T-cell (primary cell): Measurements from ENCODE around the gene SOX15. TPM values are rescaled to one million over a fixed set of nuclear protein-coding genes. Genes with fewer than 3 reads are reported as not detected.

Experiments
- ATAC-seq, 4 experiments: fragments of 200-7000 bp in 3 of 4; fragments of 150-1000 bp in 1 of 4; cut with Tn5 transposase; replicated peaks in 1 of 4; 1 replicate in 3 of 4; 2 replicates in 1 of 4; pipeline ENCODE4 v1.10.0; 2021; ENCODE audit warnings: moderate library complexity in 3 of 4, mild to moderate bottlenecking in 2 of 4, moderate number of reproducible peaks in 1 of 4
- CTCF ChIA-PET, 2 donors: fragments of 300-600 bp; sonication (Branson Sonifier 250); formaldehyde crosslinking; loops; one replicate each; lab custom pipeline; 2022; ENCODE audit warnings: antibody characterized with exemption in 2 of 2; lab: Charles Lee
- POLR2A ChIA-PET, 2 donors: fragments of 300-600 bp; sonication (Branson Sonifier 250); formaldehyde crosslinking; loops; one replicate each; lab custom pipeline; 2022; ENCODE audit warnings: antibody characterized with exemption in 2 of 2; lab: Charles Lee
- DNase-seq, 35 experiments: peaks; one replicate each; pipeline versions ENCODE4 v3.0.0 to v3.0.0-alpha.2; 2013 to 2023
- H3K27ac ChIP-seq: one replicate; pipeline ENCODE4 v1.5.1; 2013; ENCODE audit warnings: low read length
- H3K27me3 ChIP-seq, 2 experiments: replicated peaks in 1 of 2; 1 replicate in 1 of 2; 2 replicates in 1 of 2; pipeline versions ENCODE4 v1.6.1 to v1.7.0; 2013; ENCODE audit warnings: low read length in 1 of 2, mixed read lengths in 1 of 2; ENCODE audit not compliant: control insufficient read depth in 2 of 2, insufficient read depth in 2 of 2; ENCODE audit errors: extremely low read depth in 1 of 2
- H3K36me3 ChIP-seq, 2 donors: 1 replicate in 1 of 2; 2 replicates in 1 of 2; pipeline versions ENCODE4 v1.6.1 to v1.7.0; 2013; ENCODE audit warnings: low read length in 1 of 2; ENCODE audit not compliant: control insufficient read depth in 2 of 2, insufficient read depth in 1 of 2; ENCODE audit errors: extremely low read depth in 1 of 2
- H3K4me1 ChIP-seq, 2 experiments: 1 replicate in 1 of 2; 2 replicates in 1 of 2; pipeline versions ENCODE4 v1.6.1 to v1.7.0; 2013; ENCODE audit warnings: low read length in 2 of 2, mixed read lengths in 1 of 2; ENCODE audit not compliant: insufficient read depth in 2 of 2, control insufficient read depth in 1 of 2; ENCODE audit errors: extremely low read depth in 1 of 2
- H3K4me3 ChIP-seq, 2 donors: 1 replicate in 1 of 2; 2 replicates in 1 of 2; pipeline versions ENCODE4 v1.5.1 to v1.7.0; 2013; ENCODE audit warnings: mild to moderate bottlenecking in 2 of 2, low read length in 1 of 2, moderate library complexity in 1 of 2; ENCODE audit not compliant: control insufficient read depth in 1 of 2; ENCODE audit errors: extremely low read depth in 1 of 2
- H3K9me3 ChIP-seq: 2 replicates; pipeline ENCODE4 v1.7.0; 2013
- H3K27ac Mint-ChIP-seq, 2 donors: one replicate each; pipeline ENCODE4 v1.8.0; 2020 to 2021; ENCODE audit warnings: mild to moderate bottlenecking in 2 of 2, mixed read lengths in 2 of 2
- H3K27me3 Mint-ChIP-seq, 2 donors: one replicate each; pipeline ENCODE4 v1.8.0; 2021 to 2022; ENCODE audit warnings: mixed read lengths in 2 of 2
- H3K36me3 Mint-ChIP-seq: one replicate; pipeline ENCODE4 v1.8.0; 2021; ENCODE audit warnings: mixed read lengths
- H3K4me1 Mint-ChIP-seq, 3 donors: one replicate each; pipeline ENCODE4 v1.8.0; 2020 to 2022; ENCODE audit warnings: mixed read lengths in 3 of 3, mild to moderate bottlenecking in 1 of 3
- H3K4me3 Mint-ChIP-seq, 3 donors: one replicate each; pipeline ENCODE4 v1.8.0; 2020 to 2022; ENCODE audit warnings: mild to moderate bottlenecking in 3 of 3, mixed read lengths in 3 of 3, moderate library complexity in 3 of 3
- H3K9me3 Mint-ChIP-seq, 3 donors: one replicate each; pipeline ENCODE4 v1.8.0; 2020 to 2022; ENCODE audit warnings: mixed read lengths in 3 of 3
- WGBS: methylation state at CpG from one replicate; pipeline ENCODE4 v1.1.5; 2013; ENCODE audit warnings: missing lambda C conversion rate; ENCODE audit not compliant: insufficient coverage; 5-methylcytosine and 5-hydroxymethylcytosine counted together
- total RNA-seq, 35 experiments: library from RNA in 6 of 35; stranded (reverse) in 6 of 35; fragments of 120-200 nt in 1 of 35; gene quantifications; one replicate each; pipeline versions ENCODE4 v1.2.1 to v1.2.4 and lab custom pipeline; 2013 to 2026

The SOX15 gene
- total RNA-seq, 5 donors from 2014 or later (not counting 1 experiment from before 2014, with no cell fraction given), result 0.70 to 1.2 (median 1.1) TPM; not detected in 2

- no peak for DNase-seq
- no peak for ATAC-seq
- ChIA-PET POLR2A (interaction anchor here in 1 of 2 donors (0.6 kb wide), 1 partner anchor 362 kb away, joined by 3 read pairs; no protein-coding TSS in a partner anchor), CTCF (interaction anchor here (0.7 to 2.6 kb wide), 3 partner anchors 45 to 56 kb away, joined by 3 to 17 read pairs (median 5); partner anchors contain the start of genes TP53 (in 2 of the 2) and WRAP53 (in 2 of the 2))
- Histone ChIP-seq H3K27ac (no peak overlapping the region), H3K4me1 (peaks cover 4 to 15% of the 10 kb centered on the region in 2 experiments), H3K9me3 (no peaks in the 10 kb centered on the region), H3K27me3 (peaks cover 0 to 4% of the 10 kb centered on the region in 2 experiments), H3K4me3 (no peak overlapping the region), H3K36me3 (no peaks in the 10 kb centered on the region)
- 93% methylated on average over 9 of the region's 11 CpGs for WGBS
- Mint-ChIP-seq H3K36me3 (no peaks in the 10 kb centered on the region), H3K9me3 (no peaks in the 10 kb centered on the region), H3K4me3 (no peak overlapping the region), H3K27me3 (peaks cover 0 to 2% of the 10 kb centered on the region in 2 donors), H3K27ac (no peak overlapping the region), H3K4me1 (peaks cover 8 to 13% (median 10%) of the 10 kb centered on the region in 3 donors)
Measured at GRCh38 chr17:7631398-7632380, 41.8 kb upstream of the SOX15 start.

DNA sequence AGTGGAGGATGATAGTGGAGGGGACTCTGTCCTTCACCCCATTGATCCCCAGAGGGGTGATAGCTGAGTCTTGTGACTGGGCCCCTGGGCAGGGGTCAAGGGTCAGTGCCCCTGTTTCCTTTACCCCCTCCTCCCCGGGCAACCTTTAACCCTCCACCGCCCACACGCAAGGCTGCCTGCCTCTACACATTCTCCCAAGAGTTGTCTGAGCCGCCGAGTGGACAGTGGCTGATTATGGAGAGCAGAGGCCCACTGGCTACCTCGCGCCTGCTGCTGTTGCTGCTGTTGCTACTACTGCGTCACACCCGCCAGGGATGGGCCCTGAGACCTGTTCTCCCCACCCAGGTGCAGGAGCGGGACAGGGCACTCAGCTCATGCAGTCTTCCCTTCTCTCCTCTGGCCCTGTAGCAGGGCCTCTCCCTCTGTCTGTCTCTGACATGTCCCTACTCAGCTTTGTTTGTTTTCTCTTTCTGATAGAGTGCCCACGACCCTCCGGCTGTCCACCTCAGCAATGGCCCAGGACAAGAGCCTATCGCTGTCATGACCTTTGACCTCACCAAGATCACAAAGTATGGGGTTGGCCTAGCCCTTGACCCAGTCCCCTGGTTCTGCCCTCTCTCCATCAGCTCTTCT, 40.2 kb upstream of the SOX15 start, which contains the start of gene SHBG:
Gene SHBG, plus strand, starts transcription at position 197 of the 633 bp plus-strand sequence. Its CDS starts 38 bp downstream, at position 235.
- 95% methylated on average over 11 of the region's 13 CpGs for WGBS
- no peak within 1 kb of the TSS for H3K27ac Mint-ChIP-seq

GRCh38 chr17:7627250-7628121, 37.6 kb upstream of the SOX15 start, which contains the start of gene SAT2:
SAT2 (minus strand) TSS chr17:7627821; CDS start chr17:7627635, 186 bp downstream.
- H3K4me3 Mint-ChIP-seq, result peak within 1 kb of the TSS; percentile 89 to 91 (median 91)
- H3K27ac ChIP-seq, result peak within 1 kb of the TSS; percentile 79
- H3K27me3 Mint-ChIP-seq, result no peaks in the 10 kb centered on the region
- H3K36me3 ChIP-seq, result no peaks in the 10 kb centered on the region
- H3K36me3 Mint-ChIP-seq, result no peaks in the 10 kb centered on the region
- 1% methylated on average over 33 of the region's 54 CpGs for WGBS
- peaks cover 14 to 19% (median 18%) of the 10 kb centered on the region in 3 donors for H3K4me1 Mint-ChIP-seq
- no peaks in the 10 kb centered on the region for H3K9me3 ChIP-seq
- ChIA-PET CTCF (interaction anchor here (0.5 to 1.9 kb wide), 9 partner anchors 11 to 1374 kb away, joined by 3 to 20 read pairs (median 4); partner anchors contain the start of genes ATP1B2 (in 1 of the 2), FXR2 (in 1 of the 2), TMEM256 (in 1 of the 2) and TP53 (in 1 of the 2)), POLR2A (interaction anchor here (0.5 to 1.1 kb wide), 8 partner anchors 10 to 580 kb away, joined by 3 to 4 read pairs (median 3); partner anchors contain the start of genes TP53 (in 2 of the 2) and DVL2 (in 1 of the 2))
- ATAC-seq (peak; percentile 95 to 96 (median 96)), DNase-seq (peak; percentile 70 to 89 (median 79))
- H3K4me3 ChIP-seq, result peak within 1 kb of the TSS; percentile 75 to 87
- no peaks in the 10 kb centered on the region for H3K9me3 Mint-ChIP-seq
- H3K27ac Mint-ChIP-seq, result peak within 1 kb of the TSS; percentile 83 to 87
- H3K4me1 ChIP-seq, result peaks cover 5 to 20% of the 10 kb centered on the region in 2 experiments
- H3K27me3 ChIP-seq, result no peaks in the 10 kb centered on the region

More for the DNA sequence above, 40.2 kb upstream of the SOX15 start, which contains the start of gene SHBG:
- H3K9me3 ChIP-seq, result no peaks in the 10 kb centered on the region
- no peak for ATAC-seq
- H3K4me3 Mint-ChIP-seq, result peak within 1 kb of the TSS in 1 of 3 donors; percentile 31
- no peak for DNase-seq
- peaks cover 14 to 19% (median 18%) of the 10 kb centered on the region in 3 donors for H3K4me1 Mint-ChIP-seq
- H3K27me3 Mint-ChIP-seq, result no peaks in the 10 kb centered on the region
- ChIA-PET CTCF (interaction anchor here in 1 of 2 donors (1.1 kb wide), 1 partner anchor 57 kb away, joined by 4 read pairs; the partner anchor contains the start of gene TP53), POLR2A (interaction anchor here in 1 of 2 donors (0.6 kb wide), 1 partner anchor 630 kb away, joined by 4 read pairs; no protein-coding TSS in a partner anchor)
- H3K4me1 ChIP-seq, result peaks cover 5 to 20% of the 10 kb centered on the region in 2 experiments
- H3K36me3 ChIP-seq, result no peaks in the 10 kb centered on the region
- H3K27me3 ChIP-seq, result peaks cover 0 to 4% of the 10 kb centered on the region in 2 experiments
- H3K36me3 Mint-ChIP-seq, result no peaks in the 10 kb centered on the region
- no peaks in the 10 kb centered on the region for H3K9me3 Mint-ChIP-seq
- no peak within 1 kb of the TSS for H3K4me3 ChIP-seq
- no peak within 1 kb of the TSS for H3K27ac ChIP-seq

GRCh38 chr17:7626956-7627249, 37.0 kb upstream of the SOX15 start:
- WGBS, result 17% methylated on average over 2 of the region's 6 CpGs
- ATAC-seq, result no peak
- no peaks in the 10 kb centered on the region for H3K9me3 Mint-ChIP-seq
- ChIA-PET POLR2A (interaction anchor here in 1 of 2 donors (0.6 to 1.0 kb wide), 2 partner anchors 23 to 46 kb away, joined by 3 read pairs; no protein-coding TSS in a partner anchor), CTCF (interaction anchor here in 1 of 2 donors (0.5 to 1.9 kb wide), 6 partner anchors 11 to 223 kb away, joined by 3 to 20 read pairs (median 6); partner anchors contain the start of genes FXR2, TMEM256, TP53 and WRAP53)
- H3K4me1 ChIP-seq, result peaks cover 5 to 20% of the 10 kb centered on the region in 2 experiments
- no peaks in the 10 kb centered on the region for H3K36me3 ChIP-seq
- peak overlapping the region; percentile 71 to 87 for H3K27ac Mint-ChIP-seq
- H3K9me3 ChIP-seq, result no peaks in the 10 kb centered on the region
- no peaks in the 10 kb centered on the region for H3K27me3 ChIP-seq
- H3K27ac ChIP-seq, result no peak overlapping the region
- peak overlapping the region; percentile 89 to 91 (median 91) for H3K4me3 Mint-ChIP-seq
- H3K27me3 Mint-ChIP-seq, result no peaks in the 10 kb centered on the region
- H3K4me3 ChIP-seq, result peak overlapping the region; percentile 75 to 87
- H3K4me1 Mint-ChIP-seq, result peaks cover 14 to 18% (median 18%) of the 10 kb centered on the region in 3 donors
- no peaks in the 10 kb centered on the region for H3K36me3 Mint-ChIP-seq
- no peak for DNase-seq

GRCh38 chr17:7626307-7626706, 36.4 kb upstream of the SOX15 start:
- 89% methylated on average over 5 of the region's 7 CpGs for WGBS
- ATAC-seq (no peak), DNase-seq (no peak)
- Mint-ChIP-seq H3K4me3 (peak overlapping the region; percentile 89 to 91 (median 91)), H3K36me3 (no peaks in the 10 kb centered on the region), H3K9me3 (no peaks in the 10 kb centered on the region), H3K27ac (peak overlapping the region in 1 of 2 donors; percentile 87), H3K27me3 (no peaks in the 10 kb centered on the region), H3K4me1 (peaks cover 14 to 18% (median 18%) of the 10 kb centered on the region in 3 donors)
- no peak overlapping the region for H3K4me3 ChIP-seq
- no peaks in the 10 kb centered on the region for H3K9me3 ChIP-seq
- no peak overlapping the region for H3K27ac ChIP-seq
- no peaks in the 10 kb centered on the region for H3K36me3 ChIP-seq
- no peaks in the 10 kb centered on the region for H3K27me3 ChIP-seq
- ChIA-PET POLR2A (no interaction called here), CTCF (no interaction called here)
- H3K4me1 ChIP-seq, result peaks cover 5 to 20% of the 10 kb centered on the region in 2 experiments
